SIG-M5 treated with dmso at 0.1 percent for 504 hours (cell line): ENCODE results near the gene TSPEAR.
"Not testable (repeated sequence)": the region's sequence is repeated elsewhere in the genome, so short reads cannot be mapped to it uniquely, and the experiment has no call there.

Experiments
- DNase-seq: peaks from one replicate; lab custom pipeline; 2025; ENCODE audit not compliant: unreplicated experiment; lab: John Stamatoyannopoulos, UW

TSPEAR gene

GRCh38 chr21:44510508-44511218 lies 200.7 kb downstream of the TSPEAR start:
- DNase-seq = peak; percentile 38

DNA sequence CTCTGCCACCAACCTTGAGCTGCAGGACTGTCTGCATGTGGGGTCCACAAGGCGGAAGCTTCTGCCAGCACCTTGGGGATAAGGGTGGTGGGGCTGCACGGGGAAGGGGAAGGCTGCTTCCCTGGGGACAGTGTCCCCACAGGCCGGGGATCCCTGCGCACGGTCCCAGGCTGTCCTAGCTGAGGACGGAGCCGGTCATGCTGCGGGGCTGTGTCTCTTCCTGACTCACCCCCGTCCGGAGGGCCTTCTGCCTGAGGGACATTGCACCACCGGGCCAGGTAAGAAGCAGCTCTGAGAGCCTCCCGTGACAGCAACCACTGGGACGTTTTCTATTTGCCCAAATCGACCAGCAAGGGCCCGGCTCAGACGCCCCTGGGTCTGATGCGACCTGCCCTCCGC lies 201.3 kb downstream of the TSPEAR start:
- DNase-seq = no peak

DNA sequence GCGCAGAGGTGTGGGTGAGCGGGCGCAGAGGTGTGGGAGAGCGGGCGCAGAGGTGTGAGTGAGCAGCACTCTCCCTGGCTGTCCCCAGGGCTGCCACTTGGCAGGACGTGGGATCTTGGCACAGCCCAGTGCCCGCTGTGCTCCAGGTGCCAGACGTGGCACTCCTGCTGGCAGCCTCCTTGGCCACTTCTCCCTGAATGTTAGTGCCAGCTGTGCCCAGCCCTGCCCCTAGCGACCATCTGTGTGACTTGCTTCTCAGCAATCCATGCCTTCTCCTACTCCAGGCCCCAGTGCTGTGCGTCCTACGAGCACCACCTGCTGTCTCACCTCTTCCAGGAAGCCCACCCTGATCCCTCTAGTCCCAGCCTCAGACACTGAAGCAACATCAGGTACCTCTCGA lies 201.8 kb downstream of the TSPEAR start:
- DNase-seq = peak; percentile 40

DNA sequence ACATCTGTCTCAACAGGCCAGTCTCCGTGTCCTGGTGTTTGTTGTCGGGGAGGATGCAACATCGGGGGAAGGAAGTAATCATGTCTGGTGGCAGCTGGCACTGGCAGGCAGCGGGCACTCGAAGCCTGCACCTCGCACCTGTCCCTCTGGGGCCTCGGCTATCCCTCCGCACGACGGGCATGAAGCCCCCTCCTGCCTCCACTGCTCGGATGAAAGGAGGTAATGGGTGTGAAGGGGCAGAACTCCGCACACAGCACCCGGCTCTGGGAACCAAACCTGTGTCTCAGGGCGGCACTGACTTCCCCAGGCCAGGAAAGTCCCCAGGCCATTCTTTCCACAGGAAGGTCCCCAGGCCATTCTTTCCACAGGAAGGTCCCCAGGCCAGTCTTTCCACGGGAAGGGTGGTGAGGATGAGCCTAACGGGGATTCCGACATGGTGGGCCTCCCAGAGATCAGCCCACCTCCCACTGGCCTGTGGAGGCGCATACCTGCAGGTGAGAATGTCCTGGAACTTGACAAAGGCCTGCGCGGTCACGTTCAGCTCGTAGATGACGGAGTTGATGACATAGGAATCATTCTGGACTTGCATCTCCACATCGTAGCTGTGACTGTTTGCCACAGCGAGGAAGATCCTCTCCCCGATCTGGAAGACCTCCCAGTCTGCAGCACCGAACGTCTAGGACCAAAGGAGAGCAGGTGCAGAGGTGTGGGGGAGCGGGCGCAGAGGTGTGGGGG lies 202.5 kb downstream of the TSPEAR start:
- DNase-seq = no peak

DNA sequence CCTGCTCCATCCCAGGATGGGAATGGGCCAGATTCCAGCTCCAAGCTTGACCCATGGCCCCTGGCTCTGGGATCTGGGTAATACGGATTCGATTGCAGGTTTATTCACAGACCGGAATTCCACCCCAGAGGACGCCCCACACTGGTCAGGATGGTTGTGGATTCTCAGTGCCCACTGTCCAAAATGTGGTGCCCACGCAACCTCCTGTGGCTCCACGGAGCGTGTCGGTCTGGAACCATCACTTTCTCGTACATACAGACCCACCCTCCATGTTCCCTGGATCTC lies 203.0 kb downstream of the TSPEAR start:
- DNase-seq = no peak

- no peak for DNase-seq
Measured at GRCh38 chr21:44507673-44508425, 203.5 kb downstream of the TSPEAR start.

DNA sequence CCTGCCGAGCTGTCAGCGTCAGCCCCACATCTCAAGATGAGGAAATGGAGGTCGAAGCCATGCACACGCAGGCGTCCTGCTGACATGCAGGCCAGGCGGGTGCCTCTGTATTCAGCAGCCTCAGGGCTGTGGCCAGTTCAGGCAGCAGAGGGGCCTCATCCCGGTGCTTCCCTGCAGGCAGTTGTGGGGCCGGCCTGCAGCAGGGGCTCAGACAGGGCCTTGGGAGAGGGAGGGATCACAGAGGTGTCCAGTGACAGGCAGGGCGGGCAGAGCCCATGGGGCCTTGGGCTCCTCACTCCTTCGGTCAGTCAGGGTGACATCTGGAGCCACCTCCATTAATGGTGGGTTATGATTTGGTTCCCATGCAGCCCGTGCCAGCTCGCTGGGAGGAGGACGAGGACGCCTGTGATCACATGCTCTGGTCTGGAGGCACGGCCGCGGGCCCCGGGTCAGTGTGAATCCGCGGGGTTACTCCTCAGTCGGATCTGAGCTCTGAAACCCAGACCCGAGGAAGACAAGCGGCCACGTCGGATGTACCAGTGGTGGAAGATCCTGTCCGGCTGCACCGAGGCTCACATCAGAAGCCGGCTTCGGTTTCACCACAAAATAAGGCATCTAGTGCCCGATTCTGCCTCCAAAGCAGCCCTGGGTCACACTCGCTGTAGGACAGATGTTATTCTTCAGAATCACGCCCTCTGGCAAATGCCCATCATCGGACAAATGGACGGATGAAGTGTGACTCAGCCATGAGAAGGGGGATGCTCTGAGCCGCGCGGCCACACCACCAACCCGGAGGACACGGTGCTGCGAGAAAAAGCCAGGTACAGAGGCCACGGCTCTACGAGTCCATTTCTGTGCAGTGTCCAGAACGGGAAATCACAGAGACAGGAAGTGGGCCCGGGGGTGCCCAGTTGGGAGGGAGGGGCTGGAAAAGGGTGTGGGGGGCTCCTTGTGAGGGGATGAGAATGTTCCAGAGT lies 204.8 kb downstream of the TSPEAR start:
- no peak for DNase-seq

DNA sequence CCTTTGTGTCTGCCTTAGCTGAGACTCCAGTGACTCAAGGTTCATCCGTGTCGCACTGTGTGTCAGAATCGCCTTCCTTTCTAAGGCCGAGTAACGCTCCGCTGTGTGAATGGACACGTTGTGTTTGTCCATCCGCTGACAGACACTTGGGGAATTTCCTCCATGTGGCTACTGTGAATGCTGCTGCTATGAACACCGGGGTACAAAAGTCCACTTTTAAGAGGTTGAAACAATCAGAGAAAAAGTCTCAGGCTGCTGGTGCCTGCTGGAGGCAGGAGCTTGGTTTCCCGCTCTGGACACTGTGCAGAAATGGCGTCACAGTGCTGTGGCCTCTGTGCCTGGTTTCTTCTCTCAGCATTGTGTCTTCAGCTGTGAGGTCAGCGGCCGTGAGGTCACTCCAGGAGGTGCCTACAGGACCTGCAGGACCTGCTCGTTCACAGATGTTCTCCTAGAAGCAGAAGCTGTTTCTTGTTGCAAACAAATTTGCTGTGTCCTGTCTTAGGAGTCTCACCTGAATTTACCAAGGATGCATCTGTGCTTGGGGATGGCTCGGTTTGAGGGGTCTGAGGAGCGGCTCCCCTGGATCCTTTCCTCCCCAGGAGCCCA lies 205.6 kb downstream of the TSPEAR start:
- no peak for DNase-seq

- no peak for DNase-seq
Measured at GRCh38 chr21:44503901-44504399, 207.4 kb downstream of the TSPEAR start.

- DNase-seq = not testable (repeated sequence)
Measured at GRCh38 chr21:44503006-44503889, 208.1 kb downstream of the TSPEAR start.

DNA sequence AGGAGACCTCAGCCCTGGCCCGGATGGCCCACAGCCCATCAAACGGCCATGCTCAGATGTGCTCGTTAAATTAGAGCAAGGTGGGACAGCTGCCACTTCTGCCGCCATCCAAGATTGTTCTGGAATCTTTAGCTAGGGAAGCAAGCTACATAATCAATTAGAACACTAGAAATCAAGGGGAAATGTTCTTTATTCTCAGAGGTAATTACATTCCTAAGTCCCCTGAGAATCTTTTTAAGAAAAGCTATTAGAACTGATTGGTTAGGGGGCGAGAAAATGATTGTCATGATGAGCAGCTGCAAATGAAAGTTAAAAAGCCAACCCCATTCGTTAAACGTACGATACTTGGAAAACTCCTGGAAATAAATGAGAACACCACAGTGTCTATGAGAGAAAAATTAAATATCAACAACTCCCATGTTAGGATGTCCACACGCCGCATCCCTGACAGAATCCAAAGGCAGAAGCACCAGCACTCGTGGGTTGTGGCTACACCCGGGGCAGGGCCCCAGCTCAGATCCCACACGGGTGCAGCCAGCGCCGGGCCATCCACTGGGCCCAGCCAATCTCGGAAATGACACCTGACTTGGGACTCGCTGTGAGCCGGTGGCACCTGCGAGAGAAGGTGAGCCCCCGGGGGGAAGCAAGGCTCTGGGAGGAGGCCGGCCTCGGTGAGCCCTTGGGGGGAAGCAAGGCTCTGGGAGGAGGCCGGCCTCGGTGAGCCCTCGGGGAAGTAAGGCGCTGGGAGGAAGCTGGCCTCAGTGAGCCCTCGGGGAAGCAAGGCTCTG lies 209.0 kb downstream of the TSPEAR start:
- no peak for DNase-seq

DNA sequence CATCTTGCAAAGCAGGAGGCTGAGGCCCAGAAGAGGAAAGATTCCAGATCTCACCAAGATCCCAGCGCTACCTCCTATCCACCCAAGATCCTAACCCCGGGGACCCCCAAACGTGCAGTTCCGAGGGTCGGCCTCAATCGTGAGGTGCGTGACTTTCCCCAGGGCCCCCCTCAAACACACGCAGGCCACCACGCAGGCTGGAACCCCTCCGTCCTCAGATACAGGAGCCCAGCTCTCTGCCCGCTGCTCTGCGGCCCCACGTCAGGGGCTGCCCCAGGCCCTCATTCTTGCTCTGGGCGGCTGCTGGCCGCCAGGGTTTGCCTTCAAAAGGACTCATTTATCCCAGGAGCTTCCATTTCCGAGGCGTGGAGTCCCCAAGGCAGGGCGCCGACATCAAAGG lies 211.3 kb downstream of the TSPEAR start:
- no peak for DNase-seq

GRCh38 chr21:44499631-44500030 lies 211.7 kb downstream of the TSPEAR start:
- DNase-seq = no peak

GRCh38 chr21:44499211-44499560 lies 212.2 kb downstream of the TSPEAR start:
- DNase-seq = no peak

- no peak for DNase-seq
Measured at GRCh38 chr21:44498280-44499210, 212.8 kb downstream of the TSPEAR start.

GRCh38 chr21:44497703-44498126 lies 213.7 kb downstream of the TSPEAR start:
- DNase-seq = no peak
